ENCODE measurements around the gene PRSS48.
"Not testable (repeated sequence)": the region's sequence is repeated elsewhere in the genome, so short reads cannot be mapped to it uniquely, and the experiment has no call there.

PRSS48 gene

GRCh38 chr4:151266497-151266896 is 10.5 kb upstream of the PRSS48 start:
- DNase-seq: no peak

- no peak for DNase-seq
Measured at GRCh38 chr4:151267104-151267503, 9.9 kb upstream of the PRSS48 start.

GRCh38 chr4:151267822-151268535 is 9.0 kb upstream of the PRSS48 start:
- no peak for DNase-seq

GRCh38 chr4:151268905-151269304 is 8.1 kb upstream of the PRSS48 start:
- not testable (repeated sequence) for DNase-seq

GRCh38 chr4:151284534-151285245 is 7.7 kb downstream of the PRSS48 start:
- DNase-seq: no peak

GRCh38 chr4:151287409-151287808 is 10.4 kb downstream of the PRSS48 start:
- no peak for DNase-seq

GRCh38 chr4:151291485-151291884 is 14.5 kb downstream of the PRSS48 start:
- DNase-seq: no peak

GRCh38 chr4:151292038-151292437 is 15.1 kb downstream of the PRSS48 start:
- no peak for DNase-seq

- DNase-seq: no peak
Measured at GRCh38 chr4:151294833-151295496, 18.0 kb downstream of the PRSS48 start.

- no peak for DNase-seq
Measured at GRCh38 chr4:151296227-151296626, 19.3 kb downstream of the PRSS48 start.

- no peak for DNase-seq
Measured at GRCh38 chr4:151297170-151297569, 20.2 kb downstream of the PRSS48 start.

GRCh38 chr4:151302432-151302831 is 25.5 kb downstream of the PRSS48 start:
- DNase-seq: no peak

- no peak for DNase-seq
Measured at GRCh38 chr4:151304226-151304625, 27.3 kb downstream of the PRSS48 start.

GRCh38 chr4:151304755-151305154 is 27.8 kb downstream of the PRSS48 start:
- DNase-seq: no peak

- DNase-seq: no peak
Measured at GRCh38 chr4:151310124-151310728, 33.3 kb downstream of the PRSS48 start.

- DNase-seq: no peak
Measured at GRCh38 chr4:151313306-151314009, 36.5 kb downstream of the PRSS48 start.

- DNase-seq: no peak
Measured at GRCh38 chr4:151314010-151314355, 37.0 kb downstream of the PRSS48 start.

GRCh38 chr4:151314479-151314878 is 37.5 kb downstream of the PRSS48 start:
- no peak for DNase-seq

- DNase-seq: no peak
Measured at GRCh38 chr4:151315212-151315886, 38.4 kb downstream of the PRSS48 start.

GRCh38 chr4:151316645-151317044 is 39.7 kb downstream of the PRSS48 start:
- no peak for DNase-seq

GRCh38 chr4:151318307-151319006 is 41.5 kb downstream of the PRSS48 start:
- DNase-seq: no peak

- no peak for DNase-seq
Measured at GRCh38 chr4:151319490-151319889, 42.5 kb downstream of the PRSS48 start.
